Left lung (tissue), 10 donors: ENCODE results near the gene ADCY4. TPM values are rescaled to one million over a fixed set of nuclear protein-coding genes. Genes with fewer than 3 reads are reported as not detected.
"Not testable (repeated sequence)": the region's sequence is repeated elsewhere in the genome, so short reads cannot be mapped to it uniquely, and the experiment has no call there.

Experiments
- ATAC-seq: fragments of 200-7000 bp; cut with Tn5 transposase; one replicate; pipeline ENCODE4 v1.9.1; 2020; ENCODE audit warnings: moderate library complexity
- DNase-seq, 4 donors: peaks; one replicate each; pipeline ENCODE4 v3.0.0-alpha.2; 2013 to 2020
- H3K27ac ChIP-seq, 2 donors: fragments of 200-600 bp; sonication (generic) in 1 of 2; one replicate each; pipeline versions ENCODE4 v1.5.0 to v1.8.0; 2020 to 2021
- H3K27me3 ChIP-seq, 2 donors: fragments of 200-600 bp; sonication (generic) in 1 of 2; one replicate each; pipeline versions ENCODE4 v1.5.0 to v1.8.0; 2020 to 2021
- H3K36me3 ChIP-seq, 2 donors: fragments of 200-600 bp; sonication (generic) in 1 of 2; one replicate each; pipeline versions ENCODE4 v1.5.0 to v1.8.0; 2020 to 2021
- H3K4me1 ChIP-seq, 2 donors: fragments of 200-600 bp; one replicate each; pipeline ENCODE4 v1.8.0; 2021
- H3K4me3 ChIP-seq, 2 donors: fragments of 200-600 bp; sonication (generic) in 1 of 2; one replicate each; pipeline versions ENCODE4 v1.5.0 to v1.8.0; 2020 to 2021; ENCODE audit warnings: mild to moderate bottlenecking in 1 of 2
- H3K9me3 ChIP-seq, 2 donors: fragments of 200-600 bp; sonication (generic) in 1 of 2; one replicate each; pipeline versions ENCODE4 v1.5.0 to v1.8.0; 2020 to 2021
- intact Hi-C, 2 donors: fragments of 100-400 bp; cut with DNase I; formaldehyde crosslinking; loops; one replicate each; pipeline versions ENCODE4 v1.11.2 to v1.14.2; 2022
- polyA plus RNA-seq, 6 donors: library from polyadenylated mRNA; unstranded; fragments of 120-200 nt; gene quantifications; one replicate each; pipeline ENCODE4 v1.2.1, GENCODE V29; 2013; ENCODE audit not compliant: insufficient read length in 6 of 6
- total RNA-seq, 2 donors: library from RNA; stranded (reverse); fragmentation: NEBNext Ultra II Directional; extraction: Animal tissue kit (Norgen Biotek cat#: 25700); gene quantifications; one replicate each; pipeline ENCODE4 v1.2.1, GENCODE V29; 2021
- TF ChIP-seq, protein P1 (sequence below), 2 donors: fragments of 200-600 bp; sonication (generic) in 1 of 2; IDR thresholded peaks; one replicate each; pipeline versions ENCODE4 v1.5.0 to v1.8.0; 2021; ENCODE audit warnings: antibody characterized with exemption in 2 of 2
- donor health status: DM: no; HTN: yes; CAD: no.
- donor health status: DM: no; HTN: no; CAD: no.

Gene ADCY4
- total and polyA plus RNA-seq, 8 donors = 25.7 to 48.5 (median 34.3) TPM

GRCh38 chr14:24330973-24331674 is 3.7 kb downstream of the ADCY4 start:
- H3K4me3 ChIP-seq = no peak overlapping the region
- peaks cover 0 to 5% of the 10 kb centered on the region in 2 donors for H3K36me3 ChIP-seq
- TF ChIP-seq, protein P1, sequence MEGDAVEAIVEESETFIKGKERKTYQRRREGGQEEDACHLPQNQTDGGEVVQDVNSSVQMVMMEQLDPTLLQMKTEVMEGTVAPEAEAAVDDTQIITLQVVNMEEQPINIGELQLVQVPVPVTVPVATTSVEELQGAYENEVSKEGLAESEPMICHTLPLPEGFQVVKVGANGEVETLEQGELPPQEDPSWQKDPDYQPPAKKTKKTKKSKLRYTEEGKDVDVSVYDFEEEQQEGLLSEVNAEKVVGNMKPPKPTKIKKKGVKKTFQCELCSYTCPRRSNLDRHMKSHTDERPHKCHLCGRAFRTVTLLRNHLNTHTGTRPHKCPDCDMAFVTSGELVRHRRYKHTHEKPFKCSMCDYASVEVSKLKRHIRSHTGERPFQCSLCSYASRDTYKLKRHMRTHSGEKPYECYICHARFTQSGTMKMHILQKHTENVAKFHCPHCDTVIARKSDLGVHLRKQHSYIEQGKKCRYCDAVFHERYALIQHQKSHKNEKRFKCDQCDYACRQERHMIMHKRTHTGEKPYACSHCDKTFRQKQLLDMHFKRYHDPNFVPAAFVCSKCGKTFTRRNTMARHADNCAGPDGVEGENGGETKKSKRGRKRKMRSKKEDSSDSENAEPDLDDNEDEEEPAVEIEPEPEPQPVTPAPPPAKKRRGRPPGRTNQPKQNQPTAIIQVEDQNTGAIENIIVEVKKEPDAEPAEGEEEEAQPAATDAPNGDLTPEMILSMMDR (IDR thresholded peaks at IDR 0.05) = no peak
- no peak overlapping the region for H3K27ac ChIP-seq
- peaks cover 26 to 95% of the 10 kb centered on the region in 2 donors for H3K4me1 ChIP-seq
- peaks cover 9 to 27% of the 10 kb centered on the region in 2 donors for H3K27me3 ChIP-seq
- peak in 1 of 4 donors; percentile 45 for DNase-seq
- no peaks in the 10 kb centered on the region for H3K9me3 ChIP-seq
- no peak for ATAC-seq
- intact Hi-C loops = loop anchor here (5.0 to 10.0 kb wide), 3 partner anchors 101 to 344 kb away; no protein-coding TSS in a partner anchor

- Histone ChIP-seq H3K9me3 (no peaks in the 10 kb centered on the region), H3K4me3 (no peak overlapping the region), H3K36me3 (peaks cover 0 to 4% of the 10 kb centered on the region in 2 donors), H3K27me3 (peaks cover 4 to 16% of the 10 kb centered on the region in 2 donors), H3K27ac (peak overlapping the region in 1 of 2 donors; percentile 69), H3K4me1 (peaks cover 23 to 81% of the 10 kb centered on the region in 2 donors)
- DNase-seq (peak in 2 of 4 donors; percentile 87 to 92), ATAC-seq (peak; percentile 9)
- intact Hi-C loops = loop anchor here (5.0 to 10.0 kb wide), 3 partner anchors 103 to 345 kb away; no protein-coding TSS in a partner anchor
- TF ChIP-seq, protein P1 (IDR thresholded peaks at IDR 0.05) = no peak
These were observed 5.1 kb downstream of the ADCY4 start for GRCh38 chr14:24329736-24330135.

- Histone ChIP-seq H3K27ac (peak overlapping the region in 1 of 2 donors; percentile 69), H3K9me3 (no peaks in the 10 kb centered on the region), H3K4me1 (peaks cover 17 to 76% of the 10 kb centered on the region in 2 donors), H3K36me3 (peaks cover 0 to 4% of the 10 kb centered on the region in 2 donors), H3K27me3 (peaks cover 0 to 10% of the 10 kb centered on the region in 2 donors), H3K4me3 (no peak overlapping the region)
- no peak for ATAC-seq
- DNase-seq = peak in 1 of 4 donors; percentile 70
- intact Hi-C loops = no loop called here
- TF ChIP-seq, protein P1 (IDR thresholded peaks at IDR 0.05) = no peak
These were observed 5.7 kb downstream of the ADCY4 start for GRCh38 chr14:24329073-24329663.

DNA sequence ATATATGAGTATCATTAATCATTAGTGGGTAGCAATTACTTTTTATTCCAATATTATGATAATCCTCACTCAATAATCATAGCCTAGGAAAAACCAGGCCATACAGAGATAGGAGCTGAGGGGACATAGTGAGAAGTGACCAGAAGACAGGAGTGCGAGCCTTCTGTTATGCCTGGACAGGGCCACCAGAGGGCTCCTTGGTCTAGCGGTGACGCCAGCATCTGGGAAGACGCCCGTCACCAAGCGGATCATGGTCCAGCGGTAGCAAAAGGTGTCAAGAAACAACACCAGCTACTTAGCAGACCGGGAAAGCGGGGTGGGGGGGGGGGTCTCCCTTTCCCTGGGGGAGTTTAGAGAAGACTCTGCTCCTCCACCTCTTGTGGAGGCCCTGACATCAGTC is 7.0 kb downstream of the ADCY4 start:
- intact Hi-C loops, ATAC-seq, H3K4me3 ChIP-seq, H3K36me3 ChIP-seq, H3K9me3 ChIP-seq, H3K27me3 ChIP-seq: not testable (repeated sequence)
- TF ChIP-seq, protein P1 (IDR thresholded peaks at IDR 0.05) = peak; percentile 64 to 72
- Histone ChIP-seq H3K27ac (peak overlapping the region in 1 of 2 donors; percentile 73), H3K4me1 (peaks cover 5 to 63% of the 10 kb centered on the region in 2 donors)
- peak in 1 of 4 donors; percentile 85 for DNase-seq

DNA sequence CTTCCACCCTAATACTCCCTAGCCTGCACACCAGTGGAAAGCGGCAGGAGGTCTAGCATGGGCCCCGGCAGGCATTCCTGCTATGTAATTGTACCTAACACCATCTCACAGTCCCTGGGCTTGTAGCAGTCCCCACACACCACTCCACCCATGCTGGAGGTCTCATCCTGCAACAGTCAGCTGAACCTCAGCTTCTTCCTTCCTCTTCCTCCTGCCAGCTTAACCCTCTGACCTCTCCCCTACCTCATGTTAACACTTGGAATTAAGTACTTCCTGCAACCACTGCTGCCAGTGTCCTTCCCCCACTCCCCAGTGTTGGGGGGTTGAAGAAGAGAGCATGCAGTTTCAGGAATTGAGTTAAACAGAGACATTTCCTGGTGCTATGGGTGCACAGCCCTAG is 7.6 kb downstream of the ADCY4 start:
- no peak for DNase-seq
- ATAC-seq = peak; percentile 6
- TF ChIP-seq, protein P1 (IDR thresholded peaks at IDR 0.05) = no peak
- H3K4me3 ChIP-seq = no peak overlapping the region
- peaks cover 0 to 57% of the 10 kb centered on the region in 2 donors for H3K4me1 ChIP-seq
- H3K36me3 ChIP-seq = peaks cover 0 to 10% of the 10 kb centered on the region in 2 donors
- H3K27ac ChIP-seq = peak overlapping the region in 1 of 2 donors; percentile 73
- H3K27me3 ChIP-seq = no peaks in the 10 kb centered on the region
- intact Hi-C loops = no loop called here
- no peaks in the 10 kb centered on the region for H3K9me3 ChIP-seq
